SU-DHL-6 (cell line): ENCODE results near the gene ATF6B.

ENCODE experiments used
- CTCF ChIP-seq: fragments of 200-600 bp; sonication (generic); IDR thresholded peaks from one replicate; pipeline ENCODE4 v1.5.1; 2017; ENCODE audit warnings: antibody characterized with exemption, mild to moderate bottlenecking, low read length, moderate library complexity; ENCODE audit not compliant: insufficient read depth, poor library complexity, severe bottlenecking
- EZH2phosphoT487 ChIP-seq: fragments of 200-600 bp; sonication (generic), shearing (Covaris generic); conservative IDR thresholded peaks from 2 replicates; pipeline ENCODE4 v1.6.1; 2018; ENCODE audit warnings: mild to moderate bottlenecking, antibody characterized with exemption, low read length, moderate library complexity, mixed read lengths

GRCh38 chr6:32110632-32111031, 17.4 kb downstream of the ATF6B start:
- TF ChIP-seq CTCF (no peak), EZH2phosphoT487 (no peak)
